Caco-2 (cell line): ENCODE data around the gene CD244. TPM values are rescaled to one million over a fixed set of nuclear protein-coding genes. Genes with fewer than 3 reads are reported as not detected.
A peak's percentile ranks its signal among the peaks of the same experiment; 100 is the strongest.
"Not testable (repeated sequence)": the region's sequence is repeated elsewhere in the genome, so short reads cannot be mapped to it uniquely, and the experiment has no call there.

Experiments
- BruUV-seq: library from RNA; stranded (reverse); fragments of 400-500 nt; replicated peaks from 2 replicates; lab custom pipeline; 2021; lab: Mats Ljungman, UMichigan
- CTCF ChIA-PET: fragments of 300-600 bp; sonication (Branson Sonifier 250); formaldehyde crosslinking; loops from one replicate; lab custom pipeline; 2022; ENCODE audit warnings: antibody characterized with exemption; lab: Charles Lee
- POLR2A ChIA-PET: fragments of 300-600 bp; sonication (Branson Sonifier 250); formaldehyde crosslinking; loops from one replicate; lab custom pipeline; 2022; ENCODE audit warnings: antibody characterized with exemption; lab: Charles Lee
- DNase-seq, 2 experiments: peaks; one replicate each; pipeline versions ENCODE4 v3.0.0 to v3.0.0-alpha.2; 2020 to 2022
- H3K27me3 ChIP-seq: replicated peaks from 2 replicates; pipeline ENCODE4 v1.6.0; 2011; ENCODE audit warnings: low read length; ENCODE audit not compliant: control insufficient read depth, insufficient read depth
- H3K36me3 ChIP-seq: 2 replicates; pipeline ENCODE4 v1.5.1; 2011; ENCODE audit warnings: low read length; ENCODE audit not compliant: control insufficient read depth, insufficient read depth
- H3K4me1 ChIP-seq: fragments of 250-450 bp; sonication (Bioruptor Pico); 2 replicates; pipeline ENCODE4 v1.5.1; 2020; ENCODE audit warnings: mild to moderate bottlenecking
- H3K4me3 ChIP-seq: 2 replicates; pipeline ENCODE4 v1.5.1; 2011; ENCODE audit warnings: low read depth, mild to moderate bottlenecking, control low read depth, low read length
- H3K9me3 ChIP-seq: fragments of 250-450 bp; sonication (Bioruptor Pico); 2 replicates; pipeline ENCODE4 v1.5.1; 2020; ENCODE audit warnings: mild to moderate bottlenecking, moderate library complexity
- H3K27ac Mint-ChIP-seq: one replicate; pipeline ENCODE4 v1.8.0; 2022; ENCODE audit warnings: mixed read lengths; ENCODE audit not compliant: unreplicated experiment
- H3K27me3 Mint-ChIP-seq: one replicate; pipeline ENCODE4 v1.8.0; 2022; ENCODE audit warnings: mixed read lengths; ENCODE audit not compliant: insufficient read depth, unreplicated experiment
- H3K36me3 Mint-ChIP-seq: one replicate; pipeline ENCODE4 v1.8.0; 2022; ENCODE audit warnings: mild to moderate bottlenecking, mixed read lengths; ENCODE audit not compliant: insufficient read depth, unreplicated experiment
- H3K4me1 Mint-ChIP-seq: one replicate; pipeline ENCODE4 v1.8.0; 2022; ENCODE audit warnings: low read depth, mixed read lengths; ENCODE audit not compliant: unreplicated experiment
- H3K4me3 Mint-ChIP-seq: one replicate; pipeline ENCODE4 v1.8.0; 2022; ENCODE audit warnings: mild to moderate bottlenecking, moderate library complexity, mixed read lengths; ENCODE audit not compliant: unreplicated experiment
- H3K9me3 Mint-ChIP-seq: one replicate; pipeline ENCODE4 v1.8.0; 2022; ENCODE audit warnings: mixed read lengths; ENCODE audit not compliant: unreplicated experiment
- CTCF ChIP-seq, 2 experiments: fragments of 200-600 bp in 1 of 2; IDR thresholded peaks; 1 replicate in 1 of 2; 2 replicates in 1 of 2; pipeline versions ENCODE4 v1.5.1 to v1.8.0; 2011 to 2022; ENCODE audit warnings: antibody characterized with exemption in 1 of 2, control low read depth in 1 of 2, inconsistent platforms in 1 of 2, low read depth in 1 of 2, low read length in 1 of 2, mild to moderate bottlenecking in 1 of 2, moderate library complexity in 1 of 2; ENCODE audit not compliant: insufficient read depth in 1 of 2, severe bottlenecking in 1 of 2, unreplicated experiment in 1 of 2
- intact Hi-C: fragments of 100-400 bp; cut with micrococcal nuclease; formaldehyde crosslinking; loops from one replicate; pipeline ENCODE4 v1.10.0; 2022; ENCODE audit not compliant: unreplicated experiment
- total RNA-seq: library from RNA; stranded (reverse); gene quantifications from 2 replicates; pipeline ENCODE4 v1.2.3, GENCODE V29; 2022

Gene CD244
- total RNA-seq, 1 experiment from 2014 or later: 0.11 TPM

- BruUV-seq: no TSS peak
- H3K4me1 ChIP-seq: peaks cover 18% of the 10 kb centered on the region
- H3K9me3 ChIP-seq: peaks cover 5% of the 10 kb centered on the region; the same call in 1 of the 2 replicates
- Mint-ChIP-seq H3K9me3 (peaks cover 12% of the 10 kb centered on the region), H3K4me1 (peaks cover 30% of the 10 kb centered on the region), H3K27ac (peak overlapping the region; percentile 12), H3K4me3 (no peak overlapping the region), H3K27me3 (no peaks in the 10 kb centered on the region), H3K36me3 (no peaks in the 10 kb centered on the region)
- intact Hi-C loops: no loop called here
- DNase-seq: no peak
- H3K4me3 ChIP-seq: no peak overlapping the region
- ChIA-PET POLR2A (no interaction called here), CTCF (no interaction called here)
- no peaks in the 10 kb centered on the region for H3K27me3 ChIP-seq
- TF ChIP-seq CTCF (IDR thresholded peaks at IDR 0.05; ENCODE audit: insufficient read depth in 1 of 2, low read depth in 1 of 2, low read length in 1 of 2, severe bottlenecking in 1 of 2, unreplicated experiment in 1 of 2): no peak
- H3K36me3 ChIP-seq: no peaks in the 10 kb centered on the region
Observed at GRCh38 chr1:160877221-160877620, 14.5 kb upstream of the CD244 start.

GRCh38 chr1:160876311-160876710 lies 13.6 kb upstream of the CD244 start:
- H3K4me1 ChIP-seq: peaks cover 18% of the 10 kb centered on the region
- Mint-ChIP-seq H3K27ac (no peak overlapping the region), H3K4me3 (no peak overlapping the region), H3K9me3 (peaks cover 12% of the 10 kb centered on the region), H3K27me3 (no peaks in the 10 kb centered on the region), H3K36me3 (no peaks in the 10 kb centered on the region), H3K4me1 (peaks cover 30% of the 10 kb centered on the region)
- no peaks in the 10 kb centered on the region for H3K27me3 ChIP-seq
- no peak for DNase-seq
- POLR2A ChIA-PET: no interaction called here
- H3K9me3 ChIP-seq: peaks cover 5% of the 10 kb centered on the region; the same call in 1 of the 2 replicates
- CTCF ChIA-PET: no interaction called here
- no peaks in the 10 kb centered on the region for H3K36me3 ChIP-seq
- intact Hi-C loops: loop anchor here (1.0 kb wide), 1 partner anchor 10 kb away; no protein-coding TSS in a partner anchor
- TF ChIP-seq CTCF (IDR thresholded peaks at IDR 0.05; ENCODE audit: insufficient read depth in 1 of 2, low read depth in 1 of 2, low read length in 1 of 2, severe bottlenecking in 1 of 2, unreplicated experiment in 1 of 2): no peak
- H3K4me3 ChIP-seq: no peak overlapping the region
- no TSS peak for BruUV-seq

- Mint-ChIP-seq H3K9me3 (peaks cover 12% of the 10 kb centered on the region), H3K4me1 (peaks cover 30% of the 10 kb centered on the region)
- H3K4me3 Mint-ChIP-seq, DNase-seq, H3K27me3 Mint-ChIP-seq, H3K27ac Mint-ChIP-seq, H3K4me3 ChIP-seq, H3K36me3 ChIP-seq, BruUV-seq, H3K27me3 ChIP-seq, CTCF ChIA-PET, H3K36me3 Mint-ChIP-seq, intact Hi-C loops, POLR2A ChIA-PET, H3K9me3 ChIP-seq: not testable (repeated sequence)
- H3K4me1 ChIP-seq: peaks cover 18% of the 10 kb centered on the region
Observed at GRCh38 chr1:160875591-160875990, 12.9 kb upstream of the CD244 start.

- no TSS peak for BruUV-seq
- intact Hi-C loops: no loop called here
Observed at GRCh38 chr1:160874935-160875334, 12.2 kb upstream of the CD244 start.

More at GRCh38 chr1:160874935-160875334, 12.2 kb upstream of the CD244 start:
- H3K36me3 Mint-ChIP-seq: no peaks in the 10 kb centered on the region
- H3K4me1 Mint-ChIP-seq: peaks cover 30% of the 10 kb centered on the region
- Histone ChIP-seq H3K27me3 (no peaks in the 10 kb centered on the region), H3K36me3 (no peaks in the 10 kb centered on the region), H3K9me3 (peaks cover 5% of the 10 kb centered on the region; the same call in 1 of the 2 replicates), H3K4me3 (no peak overlapping the region), H3K4me1 (peaks cover 18% of the 10 kb centered on the region)
- no peak overlapping the region for H3K4me3 Mint-ChIP-seq
- ChIA-PET CTCF (no interaction called here), POLR2A (no interaction called here)
- DNase-seq: no peak
- no peak for TF ChIP-seq CTCF (IDR thresholded peaks at IDR 0.05; ENCODE audit: insufficient read depth in 1 of 2, low read depth in 1 of 2, low read length in 1 of 2, severe bottlenecking in 1 of 2, unreplicated experiment in 1 of 2)
- peaks cover 12% of the 10 kb centered on the region for H3K9me3 Mint-ChIP-seq
- peak overlapping the region; percentile 1 for H3K27ac Mint-ChIP-seq
- H3K27me3 Mint-ChIP-seq: no peaks in the 10 kb centered on the region
